Measurements from ENCODE around the gene SKP1. TPM values are rescaled to one million over a fixed set of nuclear protein-coding genes. Genes with fewer than 3 reads are reported as not detected.

Gene SKP1
- total RNA-seq, 4 donors from 2014 or later, result 143 to 261 (median 196) TPM

DNA sequence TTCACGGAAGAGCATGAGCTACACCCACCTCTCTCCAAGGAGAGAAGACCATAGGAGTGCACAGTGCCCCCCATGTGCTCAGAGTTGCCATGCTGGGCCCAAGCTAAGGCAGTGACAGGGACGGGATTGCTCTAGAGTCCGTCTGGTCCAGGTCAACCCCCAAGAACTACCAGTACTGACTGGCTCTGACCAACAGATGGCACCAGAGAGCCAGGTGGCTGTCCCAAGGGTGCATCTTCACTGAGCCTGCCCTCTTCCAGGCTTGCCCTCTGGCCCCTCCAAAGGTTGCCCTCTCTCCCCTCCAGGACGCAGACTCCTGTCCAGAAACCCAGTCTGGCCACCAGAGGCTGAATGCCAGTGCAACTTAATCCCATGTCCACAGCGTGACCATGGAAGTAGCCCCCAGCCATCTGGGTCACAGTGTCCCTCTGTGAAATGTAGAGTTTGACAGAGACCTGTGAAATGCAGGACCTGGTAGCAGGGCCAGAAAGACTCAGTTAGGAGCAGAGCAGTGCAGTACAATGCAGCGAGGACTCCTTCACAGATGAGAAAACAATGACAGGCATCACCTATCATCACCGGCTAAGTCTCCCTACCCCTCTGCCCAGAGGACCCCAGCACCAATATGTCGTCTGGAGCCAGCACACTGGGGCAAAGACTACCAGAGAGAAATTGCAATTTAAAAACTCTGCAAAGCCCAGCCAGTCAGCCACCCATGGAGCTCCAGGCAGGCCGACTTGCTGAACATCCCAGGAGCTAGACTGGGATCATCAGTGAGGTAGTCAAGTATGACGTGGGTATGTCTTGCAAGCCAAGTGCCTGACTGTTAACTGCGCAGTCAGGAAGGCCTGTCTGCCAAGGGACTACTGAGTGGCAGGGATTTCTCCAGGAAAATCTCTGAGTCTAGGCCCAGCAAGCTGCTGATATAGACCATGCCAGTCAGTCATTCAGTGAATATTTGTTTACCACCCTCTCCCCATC, 7.7 kb upstream of the SKP1 start:
- 59% methylated on average over 6 of the region's 11 CpGs for WGBS
- TF ChIP-seq, protein P1, sequence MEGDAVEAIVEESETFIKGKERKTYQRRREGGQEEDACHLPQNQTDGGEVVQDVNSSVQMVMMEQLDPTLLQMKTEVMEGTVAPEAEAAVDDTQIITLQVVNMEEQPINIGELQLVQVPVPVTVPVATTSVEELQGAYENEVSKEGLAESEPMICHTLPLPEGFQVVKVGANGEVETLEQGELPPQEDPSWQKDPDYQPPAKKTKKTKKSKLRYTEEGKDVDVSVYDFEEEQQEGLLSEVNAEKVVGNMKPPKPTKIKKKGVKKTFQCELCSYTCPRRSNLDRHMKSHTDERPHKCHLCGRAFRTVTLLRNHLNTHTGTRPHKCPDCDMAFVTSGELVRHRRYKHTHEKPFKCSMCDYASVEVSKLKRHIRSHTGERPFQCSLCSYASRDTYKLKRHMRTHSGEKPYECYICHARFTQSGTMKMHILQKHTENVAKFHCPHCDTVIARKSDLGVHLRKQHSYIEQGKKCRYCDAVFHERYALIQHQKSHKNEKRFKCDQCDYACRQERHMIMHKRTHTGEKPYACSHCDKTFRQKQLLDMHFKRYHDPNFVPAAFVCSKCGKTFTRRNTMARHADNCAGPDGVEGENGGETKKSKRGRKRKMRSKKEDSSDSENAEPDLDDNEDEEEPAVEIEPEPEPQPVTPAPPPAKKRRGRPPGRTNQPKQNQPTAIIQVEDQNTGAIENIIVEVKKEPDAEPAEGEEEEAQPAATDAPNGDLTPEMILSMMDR (IDR thresholded peaks at IDR 0.05), result peak; percentile 73 to 90
- TF ChIP-seq EP300 (IDR thresholded peaks at IDR 0.05), result no peak
- no peak for TF ChIP-seq POLR2AphosphoS5 (IDR thresholded peaks at IDR 0.05)
- H3K9me3 ChIP-seq, result no peaks in the 10 kb centered on the region
- no peak overlapping the region for H3K27ac ChIP-seq
- no peaks in the 10 kb centered on the region for H3K27me3 ChIP-seq
- H3K36me3 ChIP-seq, result no peaks in the 10 kb centered on the region
- DNase-seq (ENCODE audit: low spot score in 2 of 2), result peak in 1 of 2 donors; percentile 81
- no peak overlapping the region for H3K4me3 ChIP-seq
- no peaks in the 10 kb centered on the region for H3K4me1 ChIP-seq

DNA sequence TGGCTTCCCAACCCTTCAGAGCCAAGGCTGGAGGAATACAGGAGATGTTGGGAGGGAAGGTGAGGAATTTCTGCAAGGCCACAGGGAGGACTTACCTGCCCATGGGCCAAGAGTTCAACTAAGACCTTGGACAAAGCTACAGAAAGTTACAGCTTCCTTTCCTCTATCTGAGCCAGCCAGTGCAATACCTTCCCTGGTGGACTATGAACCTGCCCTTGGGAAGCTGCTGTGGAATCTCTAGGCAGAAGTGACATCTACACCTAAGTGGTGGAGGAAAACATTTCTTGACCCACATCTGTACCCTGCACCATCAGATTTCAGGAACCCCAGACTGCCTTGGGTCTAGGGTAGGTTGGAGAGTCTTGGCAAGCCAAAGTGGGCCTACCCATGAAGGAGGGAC, 6.7 kb upstream of the SKP1 start:
- H3K27ac ChIP-seq, result no peak overlapping the region
- H3K4me1 ChIP-seq, result no peaks in the 10 kb centered on the region
- TF ChIP-seq, protein P1 (IDR thresholded peaks at IDR 0.05), result no peak
- no peak for TF ChIP-seq POLR2A (IDR thresholded peaks at IDR 0.05)
- TF ChIP-seq POLR2AphosphoS5 (IDR thresholded peaks at IDR 0.05), result no peak
- TF ChIP-seq EP300 (IDR thresholded peaks at IDR 0.05), result no peak

DNA sequence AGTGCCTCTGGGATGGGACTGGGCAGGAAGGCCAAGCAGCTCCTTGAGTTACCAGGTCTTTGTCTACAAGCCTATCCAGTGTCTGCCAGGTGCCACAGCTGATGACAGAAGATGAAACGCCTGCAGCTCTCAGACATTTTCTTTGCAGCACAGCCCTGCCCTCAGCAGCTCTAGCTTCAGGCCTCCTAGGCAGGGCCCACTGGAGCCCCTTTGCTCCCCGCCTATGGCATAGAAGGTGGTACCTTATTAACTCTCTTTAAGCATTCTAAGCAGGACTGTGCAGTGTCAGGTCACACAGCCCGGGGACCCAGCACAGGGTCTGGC, 1.3 kb upstream of the SKP1 start:
- H3K4me3 ChIP-seq, result peak overlapping the region; percentile 75
- WGBS, result 59% methylated on average over 3 of the region's 3 CpGs
- H3K9me3 ChIP-seq, result no peaks in the 10 kb centered on the region

More for the DNA sequence above, 6.7 kb upstream of the SKP1 start:
- no peaks in the 10 kb centered on the region for H3K36me3 ChIP-seq
- H3K4me3 ChIP-seq, result no peak overlapping the region
- H3K27me3 ChIP-seq, result no peaks in the 10 kb centered on the region
- no peak for DNase-seq (ENCODE audit: low spot score in 2 of 2)
- H3K9me3 ChIP-seq, result no peaks in the 10 kb centered on the region

DNA sequence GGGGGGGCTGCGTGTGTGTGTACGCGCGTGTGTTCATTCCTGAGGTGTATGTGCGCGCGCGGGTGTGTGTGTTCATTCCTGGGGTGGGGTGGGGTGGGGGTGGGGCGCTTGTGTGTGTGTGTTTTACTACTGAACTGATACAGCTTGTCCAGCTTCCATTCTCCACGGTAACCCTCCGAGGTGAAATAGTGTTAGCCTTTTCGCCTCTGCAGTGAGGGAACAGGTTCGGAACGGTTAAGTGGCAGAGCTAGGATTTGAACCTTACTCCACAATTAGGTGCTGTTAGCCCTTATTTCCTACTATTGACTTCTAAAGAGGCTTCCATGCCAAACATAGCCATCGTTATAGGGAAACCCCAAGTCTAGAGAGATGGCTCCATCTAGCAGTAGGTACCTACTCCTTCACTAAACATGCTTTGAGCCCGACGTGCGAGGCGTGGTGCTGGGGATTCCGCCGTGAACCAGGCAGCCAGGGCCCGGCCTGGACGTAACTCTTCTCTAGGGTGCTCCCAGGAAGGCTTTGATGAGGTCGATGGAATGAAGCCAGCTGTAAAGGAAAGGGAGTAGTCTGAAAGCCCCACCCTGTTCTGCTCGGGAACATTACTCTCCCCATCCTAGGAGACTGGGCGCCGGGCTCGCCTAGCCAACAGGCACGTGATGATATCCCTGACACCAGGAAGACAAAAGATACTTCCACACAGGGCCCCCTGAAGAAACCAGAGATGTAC, 782 bp upstream of the SKP1 start:
- no peaks in the 10 kb centered on the region for H3K27me3 ChIP-seq
- 0% methylated on average over 15 of the region's 29 CpGs for WGBS
- H3K36me3 ChIP-seq, result peaks cover 9% of the 10 kb centered on the region
- H3K4me1 ChIP-seq, result peaks cover 36% of the 10 kb centered on the region
- peak overlapping the region; percentile 75 for H3K4me3 ChIP-seq
- peak overlapping the region; percentile 100 for H3K27ac ChIP-seq
- peak in 1 of 2 donors; percentile 74 for DNase-seq (ENCODE audit: low spot score in 2 of 2)
- no peaks in the 10 kb centered on the region for H3K9me3 ChIP-seq
- TF ChIP-seq POLR2AphosphoS5 (IDR thresholded peaks at IDR 0.05) (no peak), POLR2A (IDR thresholded peaks at IDR 0.05) (peak in 1 of 2 donors; percentile 19)

More for the DNA sequence above, 1.3 kb upstream of the SKP1 start:
- Histone ChIP-seq H3K4me1 (peaks cover 34% of the 10 kb centered on the region), H3K27me3 (no peaks in the 10 kb centered on the region), H3K36me3 (peaks cover 4% of the 10 kb centered on the region), H3K27ac (peak overlapping the region; percentile 100)
- no peak for DNase-seq (ENCODE audit: low spot score in 2 of 2)
- TF ChIP-seq POLR2AphosphoS5 (IDR thresholded peaks at IDR 0.05), result no peak

DNA sequence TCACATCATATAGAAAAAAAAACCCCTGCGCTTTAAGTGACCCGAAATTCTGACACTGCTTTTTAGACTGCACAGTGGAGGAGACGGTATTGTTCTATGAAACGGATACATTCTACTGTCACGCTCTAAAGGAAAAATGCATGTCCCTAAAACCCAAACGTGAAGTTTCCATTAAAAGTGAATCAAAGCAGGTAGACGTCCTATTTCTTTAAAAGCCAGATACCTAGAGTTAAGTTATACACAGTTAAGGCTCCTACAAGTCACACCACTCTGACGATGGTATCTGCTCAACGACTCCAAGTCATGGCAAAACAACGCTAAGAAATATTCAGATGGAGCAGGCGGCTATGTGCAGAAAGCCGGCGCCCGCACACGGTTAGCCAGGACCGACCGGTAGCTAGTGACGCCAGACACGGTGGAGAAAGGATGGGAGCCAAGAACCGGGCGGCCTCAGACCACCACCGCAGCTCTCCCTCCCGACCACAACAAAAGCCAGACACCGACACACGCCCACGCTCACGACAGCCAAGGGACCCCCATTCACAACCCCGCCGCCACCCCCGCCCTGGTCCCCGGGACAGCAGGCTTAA, 734 bp downstream of the SKP1 start:
- WGBS, result under 1% methylated on average over 22 of the region's 31 CpGs
- H3K27ac ChIP-seq, result peak overlapping the region; percentile 100
- no peak for TF ChIP-seq EP300 (IDR thresholded peaks at IDR 0.05)
- no peak for TF ChIP-seq POLR2A (IDR thresholded peaks at IDR 0.05)
- TF ChIP-seq, protein P1 (IDR thresholded peaks at IDR 0.05), result no peak
- no peak for TF ChIP-seq POLR2AphosphoS5 (IDR thresholded peaks at IDR 0.05)
- no peaks in the 10 kb centered on the region for H3K27me3 ChIP-seq
- H3K4me1 ChIP-seq, result peaks cover 49% of the 10 kb centered on the region
- DNase-seq (ENCODE audit: low spot score in 2 of 2), result no peak
- H3K4me3 ChIP-seq, result peak overlapping the region; percentile 75
- peaks cover 19% of the 10 kb centered on the region for H3K36me3 ChIP-seq
- H3K9me3 ChIP-seq, result no peaks in the 10 kb centered on the region
